ENCODE data around the gene TBX3. TPM values are rescaled to one million over a fixed set of nuclear protein-coding genes. Genes with fewer than 3 reads are reported as not detected.
"Not testable (repeated sequence)": the region's sequence is repeated elsewhere in the genome, so short reads cannot be mapped to it uniquely, and the experiment has no call there.

Gene TBX3
- under 0.01 TPM for total RNA-seq

DNA sequence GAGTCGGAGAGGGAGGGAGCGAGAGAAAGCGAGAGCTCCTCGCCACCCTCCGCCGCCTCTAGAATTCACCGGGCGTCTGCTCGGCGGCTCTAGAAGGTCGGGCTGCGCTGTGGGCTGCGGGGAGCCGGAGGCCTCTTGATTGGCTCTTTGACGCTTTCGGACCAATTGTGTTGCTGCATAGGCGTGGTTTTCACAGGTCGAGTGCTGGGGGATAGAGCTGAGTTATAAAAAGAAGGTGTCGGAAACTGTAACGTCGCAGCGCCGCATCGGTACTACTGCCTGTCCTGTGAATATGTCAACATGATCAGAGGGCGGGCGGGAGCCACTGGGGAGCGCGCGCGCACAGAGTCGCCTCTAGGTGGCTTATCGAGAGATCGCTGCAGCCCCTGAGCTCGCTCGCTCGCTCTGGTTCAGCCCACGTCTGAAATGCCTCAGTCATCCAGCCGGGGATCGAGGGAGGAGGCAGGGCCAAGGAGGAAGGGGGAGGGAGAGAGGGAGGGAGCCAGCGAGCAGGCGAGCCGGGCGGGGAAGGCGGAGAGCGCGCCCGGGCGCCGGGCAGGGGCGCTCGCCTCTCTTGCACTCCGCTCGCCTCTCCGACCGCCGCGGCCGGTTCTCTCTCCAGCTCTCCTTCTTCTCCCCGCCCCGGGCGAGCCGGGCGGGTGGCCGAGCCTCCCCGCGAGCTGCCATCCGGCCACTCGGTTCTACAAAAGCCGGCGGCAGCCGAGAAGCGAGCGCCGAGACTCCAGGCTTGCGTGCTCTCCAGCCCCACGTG lies at the start of gene TBX3:
Gene TBX3, minus strand, starts transcription at position 78 of the 772 bp plus-strand sequence. CDS start 975 bp downstream, outside the sequence.
- DNase-seq (ENCODE audit: low read depth in 2 of 3, low spot score in 2 of 3) = peak in 2 of 3 donors; percentile 80 to 82

GRCh38 chr12:114732426-114733030 lies 48.6 kb upstream of the TBX3 start:
- DNase-seq (ENCODE audit: low read depth in 2 of 3, low spot score in 2 of 3) = no peak

- DNase-seq (ENCODE audit: low read depth in 2 of 3, low spot score in 2 of 3) = no peak
These were observed 45.8 kb upstream of the TBX3 start for GRCh38 chr12:114729731-114730130.

DNA sequence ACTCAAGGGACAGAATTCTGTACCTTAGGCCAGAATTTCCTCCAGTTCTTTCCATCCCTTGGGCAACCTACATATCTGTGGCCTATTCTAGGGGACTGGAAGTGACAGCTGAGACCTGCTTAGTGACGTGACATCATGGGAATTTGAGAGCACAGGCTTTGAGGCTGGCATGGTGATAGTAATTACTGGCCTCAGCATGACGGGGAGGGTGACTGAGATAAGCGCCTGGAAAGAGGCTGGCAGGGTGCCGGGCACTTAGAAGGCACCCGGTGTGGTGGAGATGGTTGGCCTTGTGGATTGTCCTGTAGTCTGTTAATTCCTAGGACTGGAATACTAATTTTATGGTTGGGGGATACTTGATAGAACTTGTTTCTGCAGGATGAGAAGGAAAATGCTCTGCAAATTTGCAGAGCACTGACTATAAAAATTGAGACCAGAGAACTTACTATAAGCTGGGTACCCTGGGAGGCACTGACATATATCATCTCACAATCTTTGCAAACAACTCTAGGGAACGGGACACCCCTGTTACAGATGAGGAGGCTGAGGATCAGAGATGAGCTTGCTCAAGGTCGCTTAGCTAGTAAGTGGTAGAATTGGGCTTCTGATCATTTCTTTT lies 42.2 kb upstream of the TBX3 start:
- no peak for DNase-seq (ENCODE audit: low read depth in 2 of 3, low spot score in 2 of 3)

GRCh38 chr12:114722176-114722575 lies 38.2 kb upstream of the TBX3 start:
- DNase-seq (ENCODE audit: low read depth in 2 of 3, low spot score in 2 of 3) = not testable (repeated sequence)

DNA sequence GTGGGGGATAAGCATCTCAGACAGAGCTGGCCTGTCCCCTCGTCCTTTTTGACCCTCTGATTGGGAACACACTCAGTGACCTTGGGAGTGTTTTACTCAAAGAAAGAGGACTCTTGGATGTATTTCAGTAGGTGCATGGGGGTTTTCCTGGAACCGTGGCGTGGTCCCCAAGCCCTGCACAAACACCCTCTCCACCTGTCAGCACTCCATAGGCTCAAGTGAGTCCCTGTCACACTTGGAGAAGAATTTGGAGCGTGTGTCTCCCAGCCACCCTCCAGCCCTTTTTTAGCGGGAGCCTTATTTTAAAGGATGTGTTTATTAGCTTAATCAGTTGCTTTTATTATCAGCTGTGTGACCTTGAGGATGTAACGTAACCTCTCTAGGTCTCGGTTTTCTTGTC lies 37.3 kb upstream of the TBX3 start:
- DNase-seq (ENCODE audit: low read depth in 2 of 3, low spot score in 2 of 3) = no peak

DNA sequence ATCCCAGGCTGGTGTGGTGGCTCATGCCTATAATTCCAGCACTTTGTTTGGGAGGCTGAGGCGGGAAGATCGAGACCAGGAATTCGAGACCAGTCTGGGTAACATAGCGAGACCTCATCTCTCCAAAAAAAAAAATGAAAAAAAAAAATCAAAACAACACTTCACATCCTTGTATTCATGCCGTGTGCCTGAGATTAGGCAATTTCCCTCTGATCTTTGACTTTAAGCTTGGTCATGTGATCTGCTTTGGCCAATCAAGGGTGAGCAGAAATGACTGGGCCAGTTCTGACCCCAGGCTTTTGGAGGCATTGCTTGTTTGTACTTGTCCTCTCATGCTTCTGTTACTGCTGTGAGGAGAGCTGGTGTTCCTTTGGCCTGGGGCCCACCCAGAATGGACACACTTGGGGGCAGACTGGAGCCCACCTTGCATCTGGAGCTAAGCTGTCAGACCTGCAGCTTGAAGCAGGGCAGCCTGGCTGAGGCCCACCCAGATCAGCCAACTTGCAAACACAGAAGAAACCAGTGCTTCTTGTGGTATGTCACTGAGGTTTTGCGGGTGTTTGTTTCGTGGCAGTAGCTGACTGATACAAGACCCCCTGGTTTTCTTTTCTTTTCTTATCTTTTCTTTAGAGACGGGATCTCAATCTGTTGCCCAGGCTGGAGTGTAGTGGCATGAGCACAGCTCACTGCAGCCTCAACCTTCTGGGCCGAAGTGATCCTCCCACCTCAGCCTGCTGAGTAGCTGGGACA lies 29.7 kb upstream of the TBX3 start:
- DNase-seq (ENCODE audit: low read depth in 2 of 3, low spot score in 2 of 3) = no peak

- no peak for DNase-seq (ENCODE audit: low read depth in 2 of 3, low spot score in 2 of 3)
These were observed 27.7 kb upstream of the TBX3 start for GRCh38 chr12:114711689-114712152.

DNA sequence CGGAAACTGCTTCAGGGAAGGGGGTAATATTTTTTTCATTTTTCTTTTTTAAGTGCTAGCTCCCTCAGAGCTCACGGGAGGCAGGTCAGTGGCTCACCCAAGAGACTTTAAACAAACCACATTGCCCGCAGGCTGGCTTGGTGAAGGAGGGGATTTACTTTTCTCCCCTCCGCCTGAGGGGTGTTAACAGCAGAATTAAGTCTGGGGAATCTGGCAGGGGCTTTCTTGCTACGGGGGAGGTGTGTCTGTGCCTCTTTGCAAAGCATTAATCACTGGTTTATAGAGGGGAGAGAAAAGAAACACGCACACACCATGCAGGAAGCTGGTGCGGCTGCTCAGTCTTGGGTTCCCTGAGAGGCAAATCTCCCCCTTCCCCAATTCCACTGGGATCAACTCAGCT lies 26.2 kb upstream of the TBX3 start:
- no peak for DNase-seq (ENCODE audit: low read depth in 2 of 3, low spot score in 2 of 3)

- DNase-seq (ENCODE audit: low read depth in 2 of 3, low spot score in 2 of 3) = no peak
These were observed 25.1 kb upstream of the TBX3 start for GRCh38 chr12:114709112-114709511.

- not testable (repeated sequence) for DNase-seq (ENCODE audit: low read depth in 2 of 3, low spot score in 2 of 3)
These were observed 24.6 kb upstream of the TBX3 start for GRCh38 chr12:114708598-114708997.

- no peak for DNase-seq (ENCODE audit: low read depth in 2 of 3, low spot score in 2 of 3)
These were observed 20.1 kb upstream of the TBX3 start for GRCh38 chr12:114704096-114704495.

GRCh38 chr12:114703060-114703493 lies 19.1 kb upstream of the TBX3 start:
- DNase-seq (ENCODE audit: low read depth in 2 of 3, low spot score in 2 of 3) = no peak

DNA sequence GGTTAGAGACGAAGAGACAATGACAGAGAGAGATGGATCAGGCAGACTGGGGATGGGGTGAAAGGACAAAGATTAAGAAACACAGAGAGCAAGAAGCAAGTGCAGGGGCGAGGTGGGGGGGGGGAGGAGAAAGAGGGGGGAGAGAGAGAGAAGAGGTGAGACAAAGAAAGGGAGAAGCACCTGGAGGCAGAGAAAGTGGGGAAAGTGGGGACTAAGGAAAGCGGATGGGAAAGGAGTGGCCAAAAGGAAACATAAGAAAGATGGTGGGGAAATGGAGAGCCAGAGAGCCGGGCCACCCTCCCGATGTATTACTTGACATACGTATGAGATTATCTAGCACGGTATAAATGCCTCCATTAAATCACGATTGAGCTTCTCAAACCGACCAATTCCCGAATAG lies 18.5 kb upstream of the TBX3 start:
- DNase-seq (ENCODE audit: low read depth in 2 of 3, low spot score in 2 of 3) = no peak

DNA sequence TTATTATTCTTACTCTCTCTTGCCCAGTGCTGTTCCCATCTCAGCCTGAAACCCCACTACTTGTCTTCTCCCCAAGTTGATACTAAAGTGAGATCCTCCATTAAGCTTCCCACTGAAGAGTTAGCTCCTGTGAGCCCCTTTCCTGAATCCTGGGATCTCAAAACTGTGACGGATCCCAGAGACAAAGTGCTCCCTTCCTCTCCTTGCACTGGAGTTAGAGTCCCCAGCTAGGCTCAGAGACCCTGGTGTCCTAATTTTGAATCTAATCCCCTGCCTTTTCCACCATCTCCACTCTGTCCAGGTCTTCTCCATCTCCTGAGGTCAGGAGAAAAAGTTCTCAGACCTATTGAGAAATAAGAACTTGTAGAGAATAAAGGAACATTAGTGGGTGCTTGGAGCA lies 17.6 kb upstream of the TBX3 start:
- no peak for DNase-seq (ENCODE audit: low read depth in 2 of 3, low spot score in 2 of 3)

GRCh38 chr12:114701104-114701414 lies 17.1 kb upstream of the TBX3 start:
- DNase-seq (ENCODE audit: low read depth in 2 of 3, low spot score in 2 of 3) = no peak

DNA sequence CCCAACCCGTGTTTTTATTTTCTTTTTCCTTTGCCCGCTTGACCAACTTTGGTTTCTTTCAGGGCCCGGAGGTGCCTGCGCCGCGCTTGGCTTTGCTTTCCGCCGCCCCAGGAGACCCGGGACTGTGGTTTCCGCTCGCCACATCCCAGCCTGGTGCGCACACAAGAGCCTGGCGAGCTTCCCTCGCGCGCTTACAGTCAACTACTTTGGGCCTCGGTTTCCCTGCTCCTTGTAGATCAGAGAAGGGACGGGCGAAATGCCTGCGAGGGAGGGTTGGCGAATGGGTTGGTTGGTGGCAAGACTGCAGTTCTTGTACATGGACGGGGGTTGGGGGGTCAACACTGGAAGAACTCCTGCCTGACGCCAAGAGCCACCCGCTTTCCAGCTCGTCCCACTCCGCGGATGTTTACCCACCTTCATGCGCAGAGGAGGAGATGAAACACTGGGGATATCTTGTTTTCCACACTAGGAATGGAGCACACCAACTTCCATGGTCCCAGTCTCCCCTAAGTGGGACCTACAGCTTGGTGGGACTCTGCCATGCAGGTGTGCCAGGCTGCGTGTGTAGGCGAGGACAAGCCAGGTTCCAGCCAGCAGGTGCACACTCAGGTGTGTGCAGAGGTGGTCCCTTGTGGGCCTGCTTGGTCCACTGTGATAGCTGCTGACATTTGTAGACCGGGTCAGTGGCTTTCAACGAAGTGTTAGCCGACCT lies 16.6 kb upstream of the TBX3 start:
- no peak for DNase-seq (ENCODE audit: low read depth in 2 of 3, low spot score in 2 of 3)

GRCh38 chr12:114698566-114699163 lies 14.7 kb upstream of the TBX3 start:
- no peak for DNase-seq (ENCODE audit: low read depth in 2 of 3, low spot score in 2 of 3)

- no peak for DNase-seq (ENCODE audit: low read depth in 2 of 3, low spot score in 2 of 3)
These were observed 14.0 kb upstream of the TBX3 start for GRCh38 chr12:114697741-114698565.

Measured in hematopoietic multipotent progenitor cell (in vitro differentiated cells).